B cell (primary cell): ENCODE data around the gene RPLP1. TPM values are rescaled to one million over a fixed set of nuclear protein-coding genes. Genes with fewer than 3 reads are reported as not detected.

Experiments
- ATAC-seq: fragments of 200-7000 bp; cut with Tn5 transposase; one replicate; pipeline ENCODE4 v1.10.0; 2021; ENCODE audit warnings: low read depth, mild to moderate bottlenecking, moderate number of reproducible peaks, moderate library complexity
- CTCF ChIA-PET: fragments of 350-600 bp; sonication (Branson Sonifier 250); formaldehyde crosslinking; loops from one replicate; lab custom pipeline; 2021; ENCODE audit warnings: antibody characterized with exemption, inconsistent platforms; lab: Charles Lee
- POLR2A ChIA-PET: fragments of 350-600 bp; sonication (Branson Sonifier 250); formaldehyde crosslinking; loops from one replicate; lab custom pipeline; 2021; ENCODE audit warnings: antibody characterized with exemption; lab: Charles Lee
- DNase-seq: peaks from one replicate; pipeline ENCODE4 v3.0.0; 2013
- H2AFZ ChIP-seq: 2 replicates; pipeline ENCODE4 v1.6.1; 2012; ENCODE audit warnings: mild to moderate bottlenecking, low read depth, low read length; ENCODE audit not compliant: insufficient read depth, poor library complexity, severe bottlenecking
- H3K27ac ChIP-seq, 2 donors: 1 replicate in 1 of 2; 2 replicates in 1 of 2; pipeline ENCODE4 v1.5.1; 2012 to 2013; ENCODE audit warnings: low read length in 2 of 2, mild to moderate bottlenecking in 2 of 2, moderate library complexity in 1 of 2
- H3K27me3 ChIP-seq, 4 experiments: fragments of 200-600 bp in 1 of 4; sonication (generic) in 1 of 4; replicated peaks in 1 of 4; 1 replicate in 2 of 4; 2 replicates in 2 of 4; pipeline versions ENCODE4 v1.6.1 to v1.7.0; 2013 to 2016; ENCODE audit warnings: low read length in 3 of 4, mild to moderate bottlenecking in 2 of 4, mixed read lengths in 1 of 4, moderate library complexity in 1 of 4; ENCODE audit not compliant: insufficient read depth in 4 of 4, control insufficient read depth in 3 of 4; ENCODE audit errors: control extremely low read depth in 1 of 4
- H3K36me3 ChIP-seq, 2 experiments: replicated peaks in 1 of 2; 1 replicate in 1 of 2; 2 replicates in 1 of 2; pipeline versions ENCODE4 v1.6.1 to v1.7.1; 2013; ENCODE audit warnings: low read length in 1 of 2; ENCODE audit not compliant: insufficient read depth in 2 of 2, control insufficient read depth in 1 of 2; ENCODE audit errors: control extremely low read depth in 1 of 2, extremely low read depth in 1 of 2
- H3K4me1 ChIP-seq, 2 donors: fragments of 200-600 bp in 1 of 2; sonication (generic) in 1 of 2; 1 replicate in 1 of 2; 2 replicates in 1 of 2; pipeline versions ENCODE4 v1.5.1 to v1.6.1; 2013 to 2017; ENCODE audit warnings: low read length in 2 of 2; ENCODE audit not compliant: control insufficient read depth in 2 of 2, insufficient read depth in 2 of 2
- H3K4me2 ChIP-seq: replicated peaks from 2 replicates; pipeline ENCODE3; 2012; ENCODE audit warnings: mild to moderate bottlenecking, low read depth, low read length; ENCODE audit not compliant: poor library complexity, severe bottlenecking
- H3K4me3 ChIP-seq, 5 experiments: fragments of 200-600 bp in 1 of 5; sonication (generic) in 1 of 5; 1 replicate in 3 of 5; 2 replicates in 2 of 5; pipeline versions ENCODE4 v1.5.1 to v1.7.0; 2011 to 2016; ENCODE audit warnings: low read length in 4 of 5, mild to moderate bottlenecking in 4 of 5, low read depth in 2 of 5, control low read depth in 1 of 5, moderate library complexity in 1 of 5; ENCODE audit not compliant: insufficient read depth in 1 of 5; ENCODE audit errors: control extremely low read depth in 1 of 5, extremely low read depth in 1 of 5
- H3K79me2 ChIP-seq: fragments of 200-600 bp; sonication (generic); one replicate; pipeline ENCODE4 v1.6.0; 2016; ENCODE audit warnings: low read length; ENCODE audit not compliant: control insufficient read depth, insufficient read depth
- H3K9ac ChIP-seq: fragments of 200-600 bp; sonication (generic); 2 replicates; pipeline ENCODE4 v1.6.1; 2017; ENCODE audit warnings: mild to moderate bottlenecking, low read length, moderate library complexity
- H3K9me3 ChIP-seq, 3 donors: one replicate each; pipeline versions ENCODE4 v1.6.1 to v1.7.1; 2013; ENCODE audit warnings: low read length in 2 of 3; ENCODE audit not compliant: control insufficient read depth in 2 of 3, insufficient read depth in 1 of 3; ENCODE audit errors: control extremely low read depth in 1 of 3
- H4K20me1 ChIP-seq: 2 replicates; pipeline ENCODE4 v1.6.0; 2012; ENCODE audit warnings: mild to moderate bottlenecking, low read length; ENCODE audit not compliant: insufficient read depth, control insufficient read depth, poor library complexity, severe bottlenecking
- H3K27ac Mint-ChIP-seq: one replicate; pipeline ENCODE4 v1.8.0; 2021; ENCODE audit warnings: mixed read lengths
- H3K27me3 Mint-ChIP-seq: one replicate; pipeline ENCODE4 v1.8.0; 2021; ENCODE audit warnings: mixed read lengths
- H3K4me1 Mint-ChIP-seq: one replicate; pipeline ENCODE4 v1.8.0; 2021; ENCODE audit warnings: mixed read lengths
- H3K4me3 Mint-ChIP-seq: one replicate; pipeline ENCODE4 v1.8.0; 2021; ENCODE audit warnings: mixed read lengths
- H3K9me3 Mint-ChIP-seq: one replicate; pipeline ENCODE4 v1.8.0; 2022; ENCODE audit warnings: mixed read lengths; ENCODE audit not compliant: insufficient read depth
- CTCF ChIP-seq: fragments of 200-600 bp; IDR thresholded peaks from one replicate; pipeline ENCODE4 v1.8.0; 2022; ENCODE audit warnings: antibody characterized with exemption, mild to moderate bottlenecking
- EZH2 ChIP-seq: IDR thresholded peaks from 2 replicates; pipeline ENCODE4 v1.6.1; 2012; ENCODE audit warnings: borderline replicate concordance, low read depth, mild to moderate bottlenecking, moderate library complexity, low read length; ENCODE audit not compliant: insufficient read depth, poor library complexity, severe bottlenecking
- intact Hi-C: fragments of 100-400 bp; cut with micrococcal nuclease; formaldehyde crosslinking; loops from one replicate; pipeline ENCODE4 v1.10.0; 2022
- polyA plus RNA-seq: library from polyadenylated mRNA; depleted of rRNA; stranded (reverse); fragments of >200 nt; gene quantifications from 2 replicates; pipeline ENCODE4 v1.2.3, GENCODE V29; 2012
- total RNA-seq, 2 donors: library from RNA; stranded (reverse); fragments of 120-200 nt in 1 of 2; gene quantifications; 1 replicate in 1 of 2; 2 replicates in 1 of 2; pipeline versions ENCODE4 v1.2.3 to v1.2.4, GENCODE V29; 2013 to 2022

RPLP1 gene
- total and polyA plus RNA-seq, 2 donors (not counting 1 experiment from before 2014, with no cell fraction given) = 2,373 to 2,470 TPM

DNA sequence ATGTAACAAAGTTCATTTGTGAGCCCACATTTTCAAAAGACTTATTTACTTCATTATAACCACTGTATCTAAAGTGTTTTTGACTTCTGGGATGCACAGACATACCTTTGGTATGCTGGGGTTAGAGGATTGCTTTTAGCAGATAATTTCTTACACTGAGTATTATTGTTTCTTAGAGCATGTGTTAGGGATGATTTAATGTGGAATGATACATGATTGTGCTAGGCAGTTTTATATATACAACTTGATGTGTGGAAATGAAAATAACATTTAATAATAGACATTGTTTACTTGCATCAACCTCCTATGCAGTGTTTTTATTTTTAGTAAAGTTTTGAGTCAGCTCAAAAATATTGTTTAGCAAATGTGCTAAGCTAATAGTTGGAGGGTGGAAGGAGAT, 35.0 kb upstream of the RPLP1 start:
- no peak overlapping the region for H3K4me3 Mint-ChIP-seq
- intact Hi-C loops = loop anchor here (10.0 kb wide), 1 partner anchor 1347 kb away; the partner anchor contains the start of gene UACA
- Histone ChIP-seq H3K27me3 (peaks cover 0 to 4% (median 0%) of the 10 kb centered on the region in 4 experiments), H3K79me2 (peaks cover 8% of the 10 kb centered on the region), H3K4me3 (no peak overlapping the region), H3K4me2 (no peak overlapping the region), H3K4me1 (peaks cover 5 to 9% of the 10 kb centered on the region in 2 donors), H4K20me1 (no peaks in the 10 kb centered on the region), H3K36me3 (no peaks in the 10 kb centered on the region), H3K9ac (no peak overlapping the region), H3K27ac (no peak overlapping the region), H3K9me3 (no peaks in the 10 kb centered on the region), H2AFZ (no peak overlapping the region)
- H3K27me3 Mint-ChIP-seq = peaks cover 11% of the 10 kb centered on the region
- H3K27ac Mint-ChIP-seq = no peak overlapping the region
- ATAC-seq (no peak), DNase-seq (no peak)
- no peaks in the 10 kb centered on the region for H3K9me3 Mint-ChIP-seq
- ChIA-PET POLR2A (no interaction called here), CTCF (interaction anchor here (1.0 kb wide), 1 partner anchor 46 kb away, joined by 5 read pairs; no protein-coding TSS in a partner anchor)
- H3K4me1 Mint-ChIP-seq = peaks cover 13% of the 10 kb centered on the region
- TF ChIP-seq CTCF = no peak
- no peak for TF ChIP-seq EZH2

- H3K79me2 ChIP-seq = no peaks in the 10 kb centered on the region
- no peaks in the 10 kb centered on the region for H3K27me3 ChIP-seq
- no peaks in the 10 kb centered on the region for H3K4me1 Mint-ChIP-seq
- no peak overlapping the region for H3K4me3 Mint-ChIP-seq
- ATAC-seq = no peak
- H3K9ac ChIP-seq = no peak overlapping the region
- intact Hi-C loops = no loop called here
- TF ChIP-seq EZH2 (no peak), CTCF (no peak)
- H4K20me1 ChIP-seq = no peaks in the 10 kb centered on the region
- H3K27ac Mint-ChIP-seq = no peak overlapping the region
- H2AFZ ChIP-seq = no peak overlapping the region
- DNase-seq = no peak
- no peak overlapping the region for H3K4me2 ChIP-seq
- H3K4me1 ChIP-seq = no peaks in the 10 kb centered on the region
- ChIA-PET POLR2A (no interaction called here), CTCF (interaction anchor here (0.7 kb wide), 1 partner anchor 607 kb away, joined by 5 read pairs; no protein-coding TSS in a partner anchor)
- H3K9me3 ChIP-seq = no peaks in the 10 kb centered on the region
- H3K27me3 Mint-ChIP-seq = no peaks in the 10 kb centered on the region
- H3K27ac ChIP-seq = no peak overlapping the region
- H3K4me3 ChIP-seq = no peak overlapping the region
- H3K36me3 ChIP-seq = no peaks in the 10 kb centered on the region
- H3K9me3 Mint-ChIP-seq = no peaks in the 10 kb centered on the region
These were observed 31.1 kb upstream of the RPLP1 start for GRCh38 chr15:69421498-69421897.
